Kidney epithelial cell (primary cell): Measurements from ENCODE around the gene LCA5. TPM values are rescaled to one million over a fixed set of nuclear protein-coding genes. Genes with fewer than 3 reads are reported as not detected.
"Not testable (repeated sequence)": the region's sequence is repeated elsewhere in the genome, so short reads cannot be mapped to it uniquely, and the experiment has no call there.

Source experiments
- DNase-seq: peaks from one replicate; pipeline ENCODE4 v3.0.0-alpha.2; 2010; ENCODE audit warnings: low read depth
- H3K27me3 ChIP-seq: 2 replicates; pipeline ENCODE4 v1.6.0; 2011; ENCODE audit warnings: low read length; ENCODE audit not compliant: control insufficient read depth, insufficient read depth
- H3K36me3 ChIP-seq: 2 replicates; pipeline ENCODE4 v1.5.1; 2011; ENCODE audit warnings: low read length; ENCODE audit not compliant: control insufficient read depth, insufficient read depth
- H3K4me3 ChIP-seq: 2 replicates; pipeline ENCODE4 v1.5.1; 2011; ENCODE audit warnings: low read depth, mild to moderate bottlenecking, control low read depth, low read length
- CTCF ChIP-seq: IDR thresholded peaks from 2 replicates; pipeline ENCODE4 v1.5.1; 2011; ENCODE audit warnings: mild to moderate bottlenecking, moderate library complexity, low read length, control low read depth, inconsistent platforms; ENCODE audit not compliant: insufficient read depth, poor library complexity, severe bottlenecking
- total RNA-seq: library from RNA; depleted of rRNA; stranded (reverse); fragments of >200 nt; gene quantifications from 2 replicates; pipeline ENCODE4 v1.2.3, GENCODE V29; 2015

Gene LCA5
- total RNA-seq, 1 donor from 2014 or later, result 7.0 TPM

GRCh38 chr6:79543886-79544285 lies 6.7 kb upstream of the LCA5 start:
- Histone ChIP-seq H3K27me3 (no peaks in the 10 kb centered on the region), H3K4me3 (no peak overlapping the region), H3K36me3 (no peaks in the 10 kb centered on the region)
- TF ChIP-seq CTCF, result no peak
- no peak for DNase-seq

- DNase-seq, result no peak
- no peaks in the 10 kb centered on the region for H3K27me3 ChIP-seq
- H3K4me3 ChIP-seq, result no peak overlapping the region
- no peak for TF ChIP-seq CTCF
- H3K36me3 ChIP-seq, result no peaks in the 10 kb centered on the region
Observed at GRCh38 chr6:79543411-79543810, 6.2 kb upstream of the LCA5 start.

GRCh38 chr6:79538106-79538971 lies 1.1 kb upstream of the LCA5 start:
- H3K27me3 ChIP-seq, result no peaks in the 10 kb centered on the region
- no peak for TF ChIP-seq CTCF
- H3K36me3 ChIP-seq, result no peaks in the 10 kb centered on the region
- no peak for DNase-seq
- H3K4me3 ChIP-seq, result peak overlapping the region; percentile 74

- TF ChIP-seq CTCF, result no peak
- no peak for DNase-seq
- no peaks in the 10 kb centered on the region for H3K36me3 ChIP-seq
Observed at GRCh38 chr6:79536585-79536953, 661 bp downstream of the LCA5 start.

GRCh38 chr6:79529567-79529966 lies 7.7 kb downstream of the LCA5 start:
- not testable (repeated sequence) for H3K36me3 ChIP-seq, DNase-seq, H3K27me3 ChIP-seq, H3K4me3 ChIP-seq

More at GRCh38 chr6:79536585-79536953, 661 bp downstream of the LCA5 start:
- Histone ChIP-seq H3K27me3 (no peaks in the 10 kb centered on the region), H3K4me3 (peak overlapping the region; percentile 74)

GRCh38 chr6:79526897-79527296 lies 10.3 kb downstream of the LCA5 start:
- Histone ChIP-seq H3K27me3 (no peaks in the 10 kb centered on the region), H3K36me3 (no peaks in the 10 kb centered on the region), H3K4me3 (no peak overlapping the region)
- no peak for DNase-seq
- no peak for TF ChIP-seq CTCF
